CD4-positive, alpha-beta T cell treated with Interleukin-15 for 1 hour (primary cell): ENCODE results near the gene MCM10.
"Not testable (repeated sequence)": the region's sequence is repeated elsewhere in the genome, so short reads cannot be mapped to it uniquely, and the experiment has no call there.

Experiments used
- DNase-seq: peaks from one replicate; pipeline ENCODE4 v3.0.0-alpha.2; 2020

MCM10 gene

GRCh38 chr10:13160934-13161856 is at the start of gene MCM10:
MCM10 (plus strand) TSS chr10:13161558; CDS start chr10:13164203, 2,645 bp downstream.
- peak; percentile 98 for DNase-seq

DNA sequence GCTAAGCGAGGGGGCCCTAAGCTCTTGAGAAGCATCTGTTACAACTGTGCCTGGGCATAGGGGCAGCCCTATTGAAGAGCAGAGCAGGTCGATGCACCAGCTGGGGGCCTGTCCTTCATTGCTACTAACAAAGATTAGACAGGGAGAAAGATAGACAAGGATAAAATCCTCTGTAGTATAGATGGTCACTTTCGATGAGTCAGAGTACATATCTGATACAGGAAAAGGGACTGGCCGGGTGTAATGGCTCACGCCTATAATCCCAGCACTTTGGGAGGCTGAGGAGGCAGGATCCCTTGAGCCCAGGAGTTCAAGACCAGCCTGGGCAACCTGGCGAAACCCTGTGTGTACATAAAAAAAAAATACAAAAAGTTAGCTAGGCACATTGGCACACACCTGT is 47.8 kb upstream of the MCM10 start:
- no peak for DNase-seq

DNA sequence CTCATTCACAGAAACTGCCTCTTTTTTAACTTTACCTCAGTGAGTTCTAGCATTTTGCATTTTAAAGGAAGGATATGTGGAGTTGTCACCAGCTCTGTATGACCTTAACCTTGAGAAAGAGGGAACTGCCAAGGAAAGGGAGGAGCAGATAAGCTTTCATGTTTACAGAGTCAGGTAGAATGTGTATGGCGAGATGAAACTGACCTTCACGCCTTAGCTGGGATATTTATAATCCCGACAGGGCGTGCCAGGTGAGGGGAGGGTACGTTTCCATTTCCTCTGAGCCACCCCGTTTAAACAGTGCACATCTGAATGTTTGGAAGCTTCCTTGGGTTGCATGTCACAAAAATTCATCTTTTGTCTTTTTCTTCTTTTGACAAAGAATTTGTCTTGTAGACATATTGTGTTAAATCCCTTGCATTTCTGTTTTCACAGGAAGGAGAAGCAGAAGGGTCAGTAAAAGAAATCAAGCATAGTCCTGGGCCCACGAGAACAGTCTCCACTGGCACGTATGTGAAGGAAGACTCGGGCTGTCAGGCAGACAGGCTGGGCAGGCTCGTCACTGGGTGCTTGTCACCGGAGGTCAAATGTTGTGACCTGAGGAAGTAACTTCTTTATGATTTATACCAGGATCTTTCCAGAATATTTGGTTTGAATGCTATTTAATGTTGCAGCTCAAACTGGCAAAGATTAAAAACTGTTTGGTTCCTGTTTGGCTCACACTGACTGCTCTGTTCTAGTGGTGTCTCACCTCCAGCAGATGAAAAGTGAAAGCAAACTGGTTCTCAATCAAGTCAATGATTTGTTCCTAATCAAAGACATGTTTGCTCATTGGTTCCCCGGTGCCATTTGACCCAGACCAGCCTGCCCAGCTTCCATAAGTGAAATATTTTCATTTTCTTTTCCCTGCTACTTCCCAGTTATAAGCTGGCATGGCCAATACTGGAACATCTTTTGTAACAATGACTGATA is 45.2 kb upstream of the MCM10 start:
- DNase-seq = no peak

DNA sequence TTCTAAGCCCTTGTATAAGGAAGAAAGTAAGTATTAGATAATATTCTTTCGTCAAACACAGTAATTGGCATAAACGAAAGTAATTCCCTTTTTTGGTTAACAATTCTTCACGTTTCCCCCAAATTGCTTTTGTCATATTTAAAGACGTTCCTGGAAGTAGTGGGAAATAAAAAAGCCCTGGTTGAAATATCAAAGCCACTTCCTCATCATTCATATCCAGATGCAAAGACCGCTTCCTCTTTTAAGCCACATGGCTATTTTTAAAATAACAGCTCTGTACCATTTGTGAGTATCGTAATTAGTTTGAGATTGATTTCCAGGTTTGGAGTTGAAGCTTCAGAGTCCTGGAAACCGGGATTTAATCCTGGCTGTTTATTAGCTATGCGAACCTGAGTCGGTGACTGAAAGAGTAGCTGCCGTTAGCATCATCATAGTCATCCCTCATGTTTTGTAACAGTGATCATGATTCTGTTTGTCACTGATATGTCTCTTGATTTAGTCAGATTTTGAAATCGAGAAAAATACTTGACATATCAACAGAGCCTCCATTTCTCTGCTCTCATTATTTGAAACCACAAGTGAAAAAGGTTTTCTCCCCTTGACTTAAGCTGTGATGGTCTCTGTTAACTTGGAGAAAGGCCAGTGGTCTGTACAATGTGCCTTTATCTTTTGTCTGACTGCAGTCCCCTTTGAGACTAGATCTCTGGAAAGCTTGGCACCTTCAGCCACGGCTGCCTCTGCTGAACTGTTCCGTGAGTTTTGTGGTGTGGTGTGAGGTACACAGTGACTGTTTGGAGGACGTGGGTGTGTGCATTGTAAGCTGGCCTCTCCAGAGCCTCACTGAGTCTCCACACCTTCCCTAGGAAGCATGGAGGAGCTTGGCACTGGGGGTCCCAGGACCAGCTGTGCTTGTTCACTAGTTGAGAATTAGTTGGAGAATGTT is 43.2 kb upstream of the MCM10 start:
- DNase-seq = no peak

- DNase-seq = no peak
Observed at GRCh38 chr10:13118784-13119410, 42.5 kb upstream of the MCM10 start.

DNA sequence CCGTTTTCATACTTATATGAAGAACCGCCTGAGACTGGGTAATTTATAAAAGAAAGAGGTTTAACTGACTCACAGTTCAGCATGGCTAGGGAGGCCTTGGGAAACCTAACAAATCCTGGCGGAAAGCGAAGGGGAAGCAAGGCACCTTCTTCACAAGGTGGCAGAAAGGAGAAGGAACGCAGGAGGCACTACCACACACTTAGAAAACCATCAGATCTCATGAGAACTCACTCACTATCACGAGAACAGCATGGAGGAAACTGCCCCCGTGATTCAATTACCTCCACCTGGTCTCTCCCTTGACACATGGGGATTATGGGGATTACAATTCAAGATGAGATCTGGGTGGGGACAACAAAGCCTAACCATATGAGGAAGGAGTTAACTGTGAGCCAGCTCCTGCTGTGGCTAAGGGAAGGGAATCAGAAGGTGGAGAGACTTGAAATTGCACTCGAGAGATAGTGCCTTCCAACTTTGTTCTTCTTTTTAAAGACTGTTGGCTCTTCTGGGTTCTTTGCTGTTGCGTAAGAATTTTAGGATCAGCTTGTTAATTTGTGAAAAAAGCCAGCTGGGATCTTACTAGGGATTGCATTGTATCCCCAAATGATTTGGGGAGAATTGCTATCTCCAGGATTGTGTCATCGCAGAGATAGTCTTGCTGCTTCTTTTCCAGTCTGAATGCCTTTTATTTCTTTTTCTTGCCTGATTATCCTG is 40.4 kb upstream of the MCM10 start:
- DNase-seq = no peak

DNA sequence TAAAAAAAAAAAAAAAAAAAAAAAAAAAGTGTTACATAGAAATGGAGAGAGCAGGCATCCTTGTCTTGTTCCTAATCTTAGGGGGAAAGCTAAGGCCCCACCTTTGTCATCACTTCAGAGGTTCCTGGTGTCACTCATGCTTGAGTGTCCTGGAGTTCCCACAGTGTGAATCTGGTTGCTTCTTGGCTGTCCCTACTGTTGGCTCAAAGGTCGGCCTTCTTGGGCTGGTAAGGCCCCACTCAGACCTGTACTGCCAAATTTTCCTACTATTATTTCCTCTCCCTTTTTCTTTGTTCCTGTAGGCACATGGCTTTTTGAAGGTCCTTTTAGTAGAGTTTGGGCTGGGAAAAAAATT is 39.9 kb upstream of the MCM10 start:
- no peak for DNase-seq

DNA sequence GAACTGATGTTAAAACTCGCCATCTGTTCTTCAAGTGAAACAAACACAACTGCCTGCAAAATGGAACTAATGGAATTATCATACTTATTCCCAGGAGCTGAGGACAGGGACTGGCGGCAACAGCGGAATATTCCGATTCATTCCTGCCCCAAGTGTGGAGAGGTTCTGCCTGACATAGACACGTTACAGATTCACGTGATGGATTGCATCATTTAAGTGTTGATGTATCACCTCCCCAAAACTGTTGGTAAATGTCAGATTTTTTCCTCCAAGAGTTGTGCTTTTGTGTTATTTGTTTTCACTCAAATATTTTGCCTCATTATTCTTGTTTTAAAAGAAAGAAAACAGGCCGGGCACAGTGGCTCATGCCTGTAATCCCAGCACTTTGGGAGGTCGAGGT is 24.7 kb upstream of the MCM10 start:
- no peak for DNase-seq

DNA sequence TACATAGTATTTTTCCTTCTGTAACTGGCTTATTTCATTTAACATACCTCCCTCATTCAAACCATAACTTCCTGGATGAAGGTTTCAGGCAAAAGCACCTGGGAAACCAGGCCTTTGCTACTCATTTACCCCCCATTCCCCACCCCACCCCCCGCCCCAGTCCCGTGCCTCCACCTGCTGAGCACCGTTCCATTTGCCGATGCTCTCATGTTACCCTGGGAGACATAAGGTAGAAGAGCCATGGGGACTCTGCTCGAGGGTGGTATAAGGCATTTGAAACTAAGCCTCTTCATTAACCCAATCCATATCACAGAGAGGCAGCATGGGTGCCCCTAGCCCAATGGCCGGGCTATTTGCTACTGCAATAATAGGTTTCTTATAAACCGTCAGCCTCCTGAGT is 22.2 kb upstream of the MCM10 start:
- DNase-seq = no peak

- DNase-seq = no peak
Observed at GRCh38 chr10:13139676-13140075, 21.7 kb upstream of the MCM10 start.

GRCh38 chr10:13140627-13141190 is 20.6 kb upstream of the MCM10 start:
- no peak for DNase-seq

- no peak for DNase-seq
Observed at GRCh38 chr10:13143766-13144165, 17.6 kb upstream of the MCM10 start.

DNA sequence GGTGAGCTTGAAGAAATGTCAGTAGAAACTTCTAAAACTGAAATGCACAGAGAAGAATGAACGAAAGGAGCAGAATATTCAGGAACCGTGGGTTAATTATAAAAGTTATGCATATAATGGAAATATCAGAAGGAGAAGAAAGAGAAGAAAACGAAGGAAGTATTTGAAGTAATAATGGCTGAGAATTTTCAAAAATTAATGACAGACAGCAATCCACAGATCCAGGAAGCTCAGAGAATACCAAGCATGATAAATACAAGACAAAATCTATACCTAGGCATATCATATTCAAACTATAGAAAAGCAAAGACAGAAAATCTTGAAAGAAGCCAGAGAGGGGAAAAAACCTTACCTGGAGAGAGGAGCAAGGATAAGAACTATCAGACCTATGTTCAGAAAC is 16.5 kb upstream of the MCM10 start:
- DNase-seq = no peak

- no peak for DNase-seq
Observed at GRCh38 chr10:13146379-13146778, 15.0 kb upstream of the MCM10 start.

- DNase-seq = no peak
Observed at GRCh38 chr10:13147161-13147560, 14.2 kb upstream of the MCM10 start.

- DNase-seq = no peak
Observed at GRCh38 chr10:13152296-13152695, 9.1 kb upstream of the MCM10 start.

- not testable (repeated sequence) for DNase-seq
Observed at GRCh38 chr10:13155860-13156259, 5.5 kb upstream of the MCM10 start.

DNA sequence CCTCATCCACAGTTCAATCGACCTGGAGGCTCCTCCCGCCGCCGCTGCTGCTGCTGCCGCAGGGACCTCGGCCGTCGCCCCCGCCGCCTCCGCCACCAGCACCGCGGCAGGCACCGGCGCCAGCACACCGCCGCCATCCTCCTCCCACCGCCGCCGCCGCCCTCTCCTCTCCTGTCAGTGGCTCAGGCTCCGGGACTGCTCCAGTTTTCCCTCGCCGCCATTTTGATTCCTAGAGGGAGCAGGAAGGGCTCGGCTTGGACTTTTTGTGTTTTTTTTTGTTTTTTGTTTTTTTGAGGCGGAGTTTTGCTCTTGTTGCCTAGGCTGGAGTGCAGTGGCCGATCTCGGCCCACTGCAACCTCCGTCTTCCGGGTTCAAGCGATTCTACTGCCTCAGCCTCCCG is 3.0 kb upstream of the MCM10 start:
- DNase-seq = peak; percentile 20

DNA sequence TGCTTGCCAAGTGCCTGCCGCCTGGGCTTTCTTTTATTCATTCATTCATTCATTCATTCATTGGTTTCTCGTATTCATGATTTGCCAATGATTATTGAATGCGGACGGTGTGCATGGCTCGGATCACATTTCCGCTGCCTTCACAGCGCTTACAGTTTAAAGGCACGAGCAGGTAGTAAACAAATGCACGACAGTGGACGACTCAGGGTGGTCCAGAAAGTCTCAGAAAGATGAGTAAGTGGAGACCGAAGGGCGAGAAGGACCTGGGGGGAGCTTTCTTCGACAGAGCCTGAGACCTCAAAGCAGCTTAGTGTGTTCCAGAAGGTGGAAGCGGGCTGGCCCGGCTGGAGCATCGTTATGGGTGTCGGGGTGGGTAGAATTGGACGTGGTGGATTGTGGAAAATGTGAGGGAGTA is 506 bp downstream of the MCM10 start:
- no peak for DNase-seq

GRCh38 chr10:13163859-13164258 is 2.5 kb downstream of the MCM10 start:
- no peak for DNase-seq

DNA sequence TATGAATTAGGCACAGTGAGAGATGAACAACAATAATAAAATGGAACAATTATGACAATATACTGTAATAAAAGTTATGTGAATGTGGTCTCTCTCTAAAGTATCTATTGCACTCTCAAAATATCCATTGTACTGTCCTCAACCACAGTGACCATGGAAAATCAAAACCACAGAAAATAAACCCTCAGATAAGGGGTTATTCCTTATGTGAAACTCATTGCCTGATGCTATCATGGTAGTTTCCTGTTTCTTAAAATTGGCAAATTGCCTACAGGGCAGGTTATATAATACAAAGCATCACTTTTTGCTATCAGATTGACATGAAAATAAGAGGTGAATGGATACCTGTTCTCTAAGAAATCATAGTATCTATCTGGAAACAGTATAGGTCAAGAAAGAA is 3.8 kb downstream of the MCM10 start:
- DNase-seq = no peak
